Fibroblast of the aortic adventitia (primary cell): ENCODE data around the gene SLC25A52. TPM values are rescaled to one million over a fixed set of nuclear protein-coding genes. Genes with fewer than 3 reads are reported as not detected.
A peak's percentile ranks its signal among the peaks of the same experiment; 100 is the strongest.
"Not testable (repeated sequence)": the region's sequence is repeated elsewhere in the genome, so short reads cannot be mapped to it uniquely, and the experiment has no call there.

ENCODE experiments used
- DNase-seq: peaks from one replicate; pipeline ENCODE4 v3.0.0-alpha.2; 2010; ENCODE audit warnings: low read depth
- H3K4me3 ChIP-seq: 2 replicates; pipeline ENCODE4 v1.5.1; 2011; ENCODE audit warnings: low read depth, mild to moderate bottlenecking, control low read depth, low read length, moderate library complexity
- CTCF ChIP-seq: IDR thresholded peaks from 2 replicates; pipeline ENCODE4 v1.5.1; 2011; ENCODE audit warnings: mild to moderate bottlenecking, low read length, control low read depth, inconsistent platforms; ENCODE audit not compliant: insufficient read depth
- total RNA-seq: library from RNA; depleted of rRNA; stranded (reverse); fragments of >200 nt; gene quantifications from 2 replicates; pipeline ENCODE4 v1.2.3, GENCODE V29; 2012; ENCODE audit warnings: low replicate concordance

The SLC25A52 gene
- total RNA-seq, 1 donor = not detected

DNA sequence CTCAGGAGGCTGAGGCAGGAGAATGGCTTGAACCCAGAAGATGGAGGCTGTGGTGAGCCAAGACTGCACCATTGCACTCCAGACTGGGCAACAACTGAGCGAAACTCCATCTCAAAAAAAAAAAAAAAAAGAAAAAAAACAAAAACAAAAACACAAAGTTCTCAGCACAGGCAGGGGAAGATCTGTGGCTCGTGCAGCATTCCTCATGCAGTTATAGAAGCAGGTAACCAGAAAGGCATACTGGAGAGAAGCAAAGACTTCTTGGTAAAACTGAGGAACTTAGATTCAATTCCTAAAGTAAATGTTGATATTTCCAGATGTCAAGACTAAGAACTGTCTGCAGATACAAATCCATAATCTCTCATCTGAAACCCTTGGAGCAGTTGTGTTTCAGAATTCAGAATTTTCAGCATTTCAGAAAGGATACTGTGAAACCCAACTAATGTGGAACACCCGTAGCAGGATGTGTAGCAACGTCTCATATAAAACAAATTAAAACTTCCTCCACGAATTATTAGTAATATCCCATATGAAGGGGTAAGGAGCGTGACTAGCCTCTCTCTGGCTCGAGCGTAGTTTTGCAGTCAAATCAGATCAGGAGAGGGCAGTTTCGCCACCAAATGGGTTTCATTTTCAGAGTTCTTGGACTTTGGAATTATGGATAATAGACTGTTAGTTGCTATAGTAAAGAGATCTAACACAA, 13.2 kb upstream of the SLC25A52 start:
- no peak for TF ChIP-seq CTCF
- no peak for DNase-seq
- no peak overlapping the region for H3K4me3 ChIP-seq

DNA sequence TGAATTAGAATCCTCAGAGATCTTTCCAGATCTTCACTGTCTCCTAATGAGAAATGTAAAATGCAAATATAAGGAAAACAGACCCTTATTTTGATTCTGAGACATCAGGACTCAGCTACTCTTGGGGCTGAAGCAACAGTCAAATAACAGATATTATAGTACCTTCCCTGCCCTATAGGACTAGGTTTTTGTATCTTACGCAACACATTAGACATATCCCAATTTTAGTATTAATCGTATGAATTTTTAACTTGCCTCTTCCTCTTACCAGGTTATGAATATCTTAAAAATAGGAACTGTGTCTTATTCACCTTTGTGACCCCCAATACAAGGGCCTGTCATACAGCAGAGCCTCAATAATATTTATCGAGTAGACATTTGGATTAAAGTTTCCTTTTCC, 12.0 kb upstream of the SLC25A52 start:
- no peak overlapping the region for H3K4me3 ChIP-seq
- no peak for TF ChIP-seq CTCF
- no peak for DNase-seq

DNA sequence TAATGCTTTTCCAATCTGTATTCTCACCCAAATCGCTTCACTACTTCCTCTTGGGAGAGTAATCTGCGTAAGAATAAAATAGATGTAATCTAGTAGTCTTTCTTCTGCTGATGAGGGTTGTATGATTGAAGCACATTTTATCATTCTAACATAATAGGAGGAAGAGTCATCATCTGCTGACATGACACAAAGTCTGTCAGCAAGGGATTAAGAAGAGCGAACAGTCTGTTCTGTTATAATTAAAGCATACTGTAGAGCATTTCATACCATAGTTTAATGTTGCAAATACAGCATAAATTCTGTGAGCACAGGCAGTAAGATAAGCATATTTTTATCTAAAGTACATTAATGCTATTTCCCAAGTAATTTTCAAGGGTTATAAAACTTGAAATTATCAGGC, 10.4 kb downstream of the SLC25A52 start:
- DNase-seq = no peak
- TF ChIP-seq CTCF = no peak
- no peak overlapping the region for H3K4me3 ChIP-seq

DNA sequence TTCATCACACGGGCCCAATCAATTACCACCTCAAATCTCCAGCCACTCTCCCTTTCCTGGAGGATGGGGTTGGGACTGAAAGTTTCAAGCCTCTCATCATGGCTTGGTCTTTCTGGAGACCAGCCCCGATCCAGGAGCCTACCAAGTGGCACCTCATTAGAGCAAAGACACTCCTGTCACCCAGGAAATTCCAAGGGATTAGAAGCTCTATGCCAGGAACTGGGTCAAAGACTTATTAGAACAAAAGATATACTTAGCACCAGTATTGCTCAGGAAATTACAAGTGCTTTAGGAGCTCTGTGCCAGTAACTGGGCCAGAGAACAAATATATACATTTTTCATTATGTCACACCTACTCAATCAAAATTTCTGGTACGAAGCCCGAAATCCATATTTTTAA, 14.3 kb downstream of the SLC25A52 start:
- DNase-seq = no peak
- no peak overlapping the region for H3K4me3 ChIP-seq
- no peak for TF ChIP-seq CTCF

- TF ChIP-seq CTCF = no peak
- no peak for DNase-seq
- no peak overlapping the region for H3K4me3 ChIP-seq
Measured at GRCh38 chr18:31744321-31745067, 16.2 kb downstream of the SLC25A52 start.

DNA sequence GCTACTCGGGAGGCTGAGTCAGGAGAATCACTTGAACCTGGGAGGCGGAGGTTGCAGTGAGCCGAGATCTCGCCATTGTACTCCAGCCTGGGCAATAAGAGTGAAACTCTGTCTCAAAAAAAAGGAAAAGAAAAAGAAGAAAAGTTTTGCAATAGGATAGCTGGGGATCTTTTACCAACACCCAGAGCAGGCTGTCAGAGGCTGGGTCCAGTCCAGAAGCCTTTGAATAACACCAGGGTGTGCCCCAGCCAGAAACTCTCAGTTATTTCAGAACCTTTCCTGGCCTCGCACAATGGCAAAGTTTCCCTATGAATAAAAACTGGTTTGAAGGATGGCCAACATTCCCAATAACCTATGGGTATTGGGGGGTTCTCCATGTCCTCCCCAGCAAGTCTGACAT, 17.1 kb downstream of the SLC25A52 start:
- not testable (repeated sequence) for H3K4me3 ChIP-seq
- DNase-seq = peak; percentile 22

DNA sequence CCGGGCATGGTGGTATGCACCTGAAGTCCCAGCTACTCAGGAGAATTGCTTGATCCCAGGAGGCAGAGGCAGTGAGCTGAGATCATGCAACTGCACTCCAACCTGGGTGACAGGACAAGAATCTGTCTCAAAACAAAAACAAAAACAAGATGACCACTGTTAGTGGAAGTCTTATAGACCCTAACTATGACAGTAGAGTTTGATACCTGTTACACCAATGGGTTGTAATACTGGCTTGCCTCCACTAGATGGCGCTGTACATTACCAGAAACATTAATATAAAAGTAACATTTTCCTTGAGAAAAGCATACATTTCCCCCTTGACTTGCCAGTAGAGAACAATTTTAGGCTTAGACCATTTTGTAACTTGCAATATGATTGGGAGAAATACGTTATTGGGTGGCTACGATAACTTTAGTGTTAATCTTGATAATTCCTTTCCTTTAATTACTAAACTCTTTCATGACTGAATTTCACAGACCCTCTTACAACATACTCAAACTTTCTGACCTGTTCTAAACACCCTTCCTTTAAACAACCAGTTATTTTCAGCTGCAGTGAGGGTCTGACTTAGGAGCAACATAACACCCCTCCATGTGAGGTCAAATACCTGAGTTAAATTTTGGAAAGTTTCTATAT, 19.5 kb downstream of the SLC25A52 start:
- H3K4me3 ChIP-seq = no peak overlapping the region
- TF ChIP-seq CTCF = peak; percentile 85
- DNase-seq = peak; percentile 61
